ENCODE measurements around the gene OGDH.

The OGDH gene

DNA sequence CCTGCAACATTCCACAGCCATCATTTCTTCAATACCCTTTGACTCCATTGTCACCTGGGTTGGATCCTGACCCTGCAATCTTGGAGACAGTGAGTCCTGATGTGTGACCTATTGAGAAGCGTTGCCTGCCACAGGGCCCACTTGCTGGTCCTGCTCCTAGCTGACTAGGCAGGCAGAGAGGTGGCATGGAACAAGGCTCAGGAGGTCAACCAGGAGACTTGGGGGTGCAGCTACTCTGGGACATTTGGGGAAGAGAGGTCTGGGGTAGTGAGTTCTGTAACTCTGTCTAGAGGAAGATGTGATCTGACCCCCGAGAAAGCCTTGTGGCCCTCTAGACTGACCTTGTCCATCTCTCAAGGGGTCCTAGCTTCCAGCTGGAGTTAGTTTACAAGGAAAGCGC, 144.0 kb downstream of the OGDH start:
- H3K9me3 ChIP-seq (ENCODE audit: control insufficient read depth, insufficient read depth, low read length), result no peaks in the 10 kb centered on the region
- no peaks in the 10 kb centered on the region for H3K9me2 ChIP-seq (replicated peaks; ENCODE audit: control insufficient read depth, low read length)
- TF ChIP-seq, protein P1, sequence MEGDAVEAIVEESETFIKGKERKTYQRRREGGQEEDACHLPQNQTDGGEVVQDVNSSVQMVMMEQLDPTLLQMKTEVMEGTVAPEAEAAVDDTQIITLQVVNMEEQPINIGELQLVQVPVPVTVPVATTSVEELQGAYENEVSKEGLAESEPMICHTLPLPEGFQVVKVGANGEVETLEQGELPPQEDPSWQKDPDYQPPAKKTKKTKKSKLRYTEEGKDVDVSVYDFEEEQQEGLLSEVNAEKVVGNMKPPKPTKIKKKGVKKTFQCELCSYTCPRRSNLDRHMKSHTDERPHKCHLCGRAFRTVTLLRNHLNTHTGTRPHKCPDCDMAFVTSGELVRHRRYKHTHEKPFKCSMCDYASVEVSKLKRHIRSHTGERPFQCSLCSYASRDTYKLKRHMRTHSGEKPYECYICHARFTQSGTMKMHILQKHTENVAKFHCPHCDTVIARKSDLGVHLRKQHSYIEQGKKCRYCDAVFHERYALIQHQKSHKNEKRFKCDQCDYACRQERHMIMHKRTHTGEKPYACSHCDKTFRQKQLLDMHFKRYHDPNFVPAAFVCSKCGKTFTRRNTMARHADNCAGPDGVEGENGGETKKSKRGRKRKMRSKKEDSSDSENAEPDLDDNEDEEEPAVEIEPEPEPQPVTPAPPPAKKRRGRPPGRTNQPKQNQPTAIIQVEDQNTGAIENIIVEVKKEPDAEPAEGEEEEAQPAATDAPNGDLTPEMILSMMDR (IDR thresholded peaks at IDR 0.05; ENCODE audit: low read depth, low read length, poor library complexity, severe bottlenecking), result no peak
- no peak for TF ChIP-seq EZH2phosphoT487 (IDR thresholded peaks at IDR 0.05; ENCODE audit: borderline replicate concordance, low read length)
- 0 out of 2 replicates have a peak overlapping the region, but pooled peaks have one; percentile 16 for H3K27ac ChIP-seq (ENCODE audit: low read depth, low read length)
- H3K4me1 ChIP-seq (ENCODE audit: control insufficient read depth, low read length), result peaks cover 57% of the 10 kb centered on the region
- H3K4me2 ChIP-seq (ENCODE audit: low read length), result peak overlapping the region; percentile 82
- peaks cover 24% of the 10 kb centered on the region for H3K36me3 ChIP-seq (ENCODE audit: control insufficient read depth, low read length)
- H3K27me3 ChIP-seq (ENCODE audit: control insufficient read depth, low read length), result no peaks in the 10 kb centered on the region
- peaks cover 4% of the 10 kb centered on the region; the same call in 1 of the 2 replicates for H3F3A ChIP-seq (ENCODE audit: control insufficient read depth, insufficient read depth)
- H4K20me1 ChIP-seq (ENCODE audit: control insufficient read depth, insufficient read depth, low read depth, low read length), result peaks cover 34% of the 10 kb centered on the region; the same call in 1 of the 2 replicates
- H3K79me2 ChIP-seq (ENCODE audit: control insufficient read depth, low read length), result peaks cover 65% of the 10 kb centered on the region
- peak overlapping the region; percentile 89 for H3K4me3 ChIP-seq (ENCODE audit: low read length)

DNA sequence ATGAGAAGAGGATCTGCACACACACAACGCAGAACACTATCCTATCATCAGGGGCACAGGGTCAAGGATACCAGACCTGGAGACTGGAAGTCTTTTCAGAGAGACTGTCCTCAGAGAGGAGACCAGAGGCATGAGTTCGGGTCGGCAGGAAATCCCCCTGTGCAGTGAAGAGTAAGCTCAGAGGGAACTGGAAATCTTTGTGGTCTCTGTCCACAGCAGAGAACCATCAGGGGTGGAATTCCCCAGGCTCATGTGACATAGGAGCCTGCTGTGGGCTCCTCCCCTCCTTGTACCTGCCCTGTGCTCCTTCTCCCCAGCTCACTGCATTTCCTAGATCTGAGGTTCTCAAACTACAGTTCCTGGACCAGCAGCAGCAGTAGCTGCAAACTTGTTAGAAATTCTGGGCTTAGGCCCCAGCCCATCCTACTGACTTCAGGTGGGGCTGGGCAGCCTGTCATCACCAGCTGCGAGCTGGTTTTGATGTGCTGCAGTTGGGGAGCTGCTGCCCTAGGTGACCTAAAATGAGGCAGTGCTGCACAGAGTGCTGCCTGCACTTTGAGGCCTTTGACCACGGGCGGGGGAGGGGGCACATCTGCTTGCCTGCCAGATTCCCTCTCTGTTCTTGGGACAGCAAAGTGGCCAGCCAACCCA, 144.6 kb downstream of the OGDH start:
- peaks cover 69% of the 10 kb centered on the region for H3K79me2 ChIP-seq (ENCODE audit: control insufficient read depth, low read length)
- H3K4me2 ChIP-seq (ENCODE audit: low read length), result peak overlapping the region; percentile 82
- H3K27ac ChIP-seq (ENCODE audit: low read depth, low read length), result 0 out of 2 replicates have a peak overlapping the region, but pooled peaks have one; percentile 16
- no peaks in the 10 kb centered on the region for H3K9me2 ChIP-seq (replicated peaks; ENCODE audit: control insufficient read depth, low read length)
- H3K9me3 ChIP-seq (ENCODE audit: control insufficient read depth, insufficient read depth, low read length), result no peaks in the 10 kb centered on the region
- peaks cover 39% of the 10 kb centered on the region; the same call in 1 of the 2 replicates for H4K20me1 ChIP-seq (ENCODE audit: control insufficient read depth, insufficient read depth, low read depth, low read length)
- peaks cover 56% of the 10 kb centered on the region for H3K4me1 ChIP-seq (ENCODE audit: control insufficient read depth, low read length)
- H3K36me3 ChIP-seq (ENCODE audit: control insufficient read depth, low read length), result peaks cover 27% of the 10 kb centered on the region
- peaks cover 4% of the 10 kb centered on the region; the same call in 1 of the 2 replicates for H3F3A ChIP-seq (ENCODE audit: control insufficient read depth, insufficient read depth)
- H3K4me3 ChIP-seq (ENCODE audit: low read length), result peak overlapping the region; percentile 89
- H3K27me3 ChIP-seq (ENCODE audit: control insufficient read depth, low read length), result no peaks in the 10 kb centered on the region
- TF ChIP-seq EZH2phosphoT487 (IDR thresholded peaks at IDR 0.05; ENCODE audit: borderline replicate concordance, low read length), result no peak
- TF ChIP-seq, protein P1 (IDR thresholded peaks at IDR 0.05; ENCODE audit: low read depth, low read length, poor library complexity, severe bottlenecking), result no peak

DNA sequence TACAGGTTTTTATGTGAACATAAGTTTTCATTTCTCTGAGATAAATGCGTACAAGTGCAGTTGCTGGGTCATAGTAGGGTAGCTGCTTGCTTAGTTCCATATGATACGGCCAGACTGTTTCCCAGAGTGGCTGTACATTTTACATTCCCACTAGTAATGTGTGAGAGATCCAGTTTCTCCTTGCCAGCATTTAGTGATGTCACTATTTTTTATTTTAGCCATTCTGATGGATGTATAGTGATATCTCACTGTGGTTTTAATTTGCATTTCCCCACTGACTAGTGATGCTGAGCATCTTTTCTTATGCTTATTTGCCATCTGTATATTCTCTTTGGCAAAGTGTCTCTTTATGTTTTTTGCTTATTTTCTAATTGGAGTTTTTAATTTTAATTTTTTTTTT, 146.4 kb downstream of the OGDH start:
- TF ChIP-seq, protein P1 (IDR thresholded peaks at IDR 0.05; ENCODE audit: low read depth, low read length, poor library complexity, severe bottlenecking), result no peak
- TF ChIP-seq EZH2phosphoT487 (IDR thresholded peaks at IDR 0.05; ENCODE audit: borderline replicate concordance, low read length), result no peak
- Histone ChIP-seq H3K79me2 (ENCODE audit: control insufficient read depth, low read length) (peaks cover 69% of the 10 kb centered on the region), H3K4me1 (ENCODE audit: control insufficient read depth, low read length) (peaks cover 52% of the 10 kb centered on the region), H3K4me2 (ENCODE audit: low read length) (peak overlapping the region; percentile 24), H4K20me1 (ENCODE audit: control insufficient read depth, insufficient read depth, low read depth, low read length) (peaks cover 39% of the 10 kb centered on the region; the same call in 1 of the 2 replicates), H3K27me3 (ENCODE audit: control insufficient read depth, low read length) (no peaks in the 10 kb centered on the region), H3K9me2 (replicated peaks; ENCODE audit: control insufficient read depth, low read length) (no peaks in the 10 kb centered on the region), H3K36me3 (ENCODE audit: control insufficient read depth, low read length) (peaks cover 41% of the 10 kb centered on the region), H3K9me3 (ENCODE audit: control insufficient read depth, insufficient read depth, low read length) (no peaks in the 10 kb centered on the region), H3K4me3 (ENCODE audit: low read length) (peak overlapping the region; percentile 4; the same call in 1 of the 2 replicates), H3K27ac (ENCODE audit: low read depth, low read length) (no peak overlapping the region), H3F3A (ENCODE audit: control insufficient read depth, insufficient read depth) (peaks cover 4% of the 10 kb centered on the region; the same call in 1 of the 2 replicates)

All from DOHH2 (cell line).